T-helper 1 cell treated with Interleukin-12 subunit alpha and Interleukin-12 subunit beta and Interleukin-4 antibody, amounts not matched to agents 30 μg/mL and 1 μg/mL, for 36 hours (primary cell): ENCODE measurements around the gene PBX1.

ENCODE experiments used
- H3K27ac Mint-ChIP-seq: one replicate; pipeline ENCODE4 v1.8.0; 2021; ENCODE audit warnings: mild to moderate bottlenecking, mixed read lengths
- H3K27me3 Mint-ChIP-seq: one replicate; pipeline ENCODE4 v1.8.0; 2021; ENCODE audit warnings: low read depth, mixed read lengths
- H3K36me3 Mint-ChIP-seq: one replicate; pipeline ENCODE4 v1.8.0; 2021; ENCODE audit warnings: low read depth, mixed read lengths
- H3K4me1 Mint-ChIP-seq: one replicate; pipeline ENCODE4 v1.8.0; 2021; ENCODE audit warnings: low read depth, mixed read lengths
- H3K4me3 Mint-ChIP-seq: one replicate; pipeline ENCODE4 v1.8.0; 2021; ENCODE audit warnings: mild to moderate bottlenecking, moderate library complexity, mixed read lengths
- H3K9me3 Mint-ChIP-seq: one replicate; pipeline ENCODE4 v1.8.0; 2021; ENCODE audit warnings: mixed read lengths

Gene PBX1

GRCh38 chr1:164683235-164683634, 124.3 kb downstream of the PBX1 start:
- Mint-ChIP-seq H3K9me3 (no peaks in the 10 kb centered on the region), H3K27ac (no peak overlapping the region), H3K27me3 (no peaks in the 10 kb centered on the region), H3K4me1 (no peaks in the 10 kb centered on the region), H3K4me3 (no peak overlapping the region), H3K36me3 (no peaks in the 10 kb centered on the region)

- H3K36me3 Mint-ChIP-seq = no peaks in the 10 kb centered on the region
- H3K4me3 Mint-ChIP-seq = no peak overlapping the region
- no peaks in the 10 kb centered on the region for H3K4me1 Mint-ChIP-seq
- no peaks in the 10 kb centered on the region for H3K27me3 Mint-ChIP-seq
- no peak overlapping the region for H3K27ac Mint-ChIP-seq
- H3K9me3 Mint-ChIP-seq = no peaks in the 10 kb centered on the region
Measured at GRCh38 chr1:164685266-164686035, 126.5 kb downstream of the PBX1 start.

GRCh38 chr1:164687777-164688176, 128.8 kb downstream of the PBX1 start:
- no peaks in the 10 kb centered on the region for H3K9me3 Mint-ChIP-seq

GRCh38 chr1:164688791-164689190, 129.8 kb downstream of the PBX1 start:
- no peak overlapping the region for H3K4me3 Mint-ChIP-seq
- H3K27me3 Mint-ChIP-seq = no peaks in the 10 kb centered on the region
- no peaks in the 10 kb centered on the region for H3K36me3 Mint-ChIP-seq
- no peaks in the 10 kb centered on the region for H3K9me3 Mint-ChIP-seq
- no peaks in the 10 kb centered on the region for H3K4me1 Mint-ChIP-seq
- H3K27ac Mint-ChIP-seq = no peak overlapping the region

More at GRCh38 chr1:164687777-164688176, 128.8 kb downstream of the PBX1 start:
- H3K36me3 Mint-ChIP-seq = no peaks in the 10 kb centered on the region
- H3K4me1 Mint-ChIP-seq = no peaks in the 10 kb centered on the region
- H3K4me3 Mint-ChIP-seq = no peak overlapping the region
- H3K27ac Mint-ChIP-seq = no peak overlapping the region
- no peaks in the 10 kb centered on the region for H3K27me3 Mint-ChIP-seq

GRCh38 chr1:164689672-164690511, 130.9 kb downstream of the PBX1 start:
- no peaks in the 10 kb centered on the region for H3K4me1 Mint-ChIP-seq
- no peaks in the 10 kb centered on the region for H3K36me3 Mint-ChIP-seq
- no peaks in the 10 kb centered on the region for H3K9me3 Mint-ChIP-seq
- no peak overlapping the region for H3K27ac Mint-ChIP-seq
- H3K27me3 Mint-ChIP-seq = no peaks in the 10 kb centered on the region
- no peak overlapping the region for H3K4me3 Mint-ChIP-seq

- no peaks in the 10 kb centered on the region for H3K9me3 Mint-ChIP-seq
- no peak overlapping the region for H3K27ac Mint-ChIP-seq
- H3K36me3 Mint-ChIP-seq = no peaks in the 10 kb centered on the region
- H3K4me1 Mint-ChIP-seq = no peaks in the 10 kb centered on the region
- no peaks in the 10 kb centered on the region for H3K27me3 Mint-ChIP-seq
- H3K4me3 Mint-ChIP-seq = no peak overlapping the region
Measured at GRCh38 chr1:164692420-164692819, 133.4 kb downstream of the PBX1 start.

- H3K4me3 Mint-ChIP-seq = no peak overlapping the region
- H3K36me3 Mint-ChIP-seq = no peaks in the 10 kb centered on the region
- no peak overlapping the region for H3K27ac Mint-ChIP-seq
- H3K4me1 Mint-ChIP-seq = no peaks in the 10 kb centered on the region
- H3K9me3 Mint-ChIP-seq = no peaks in the 10 kb centered on the region
- no peaks in the 10 kb centered on the region for H3K27me3 Mint-ChIP-seq
Measured at GRCh38 chr1:164693564-164694359, 134.8 kb downstream of the PBX1 start.

- Mint-ChIP-seq H3K4me1 (no peaks in the 10 kb centered on the region), H3K27ac (no peak overlapping the region), H3K4me3 (no peak overlapping the region), H3K36me3 (no peaks in the 10 kb centered on the region), H3K27me3 (no peaks in the 10 kb centered on the region), H3K9me3 (no peaks in the 10 kb centered on the region)
Measured at GRCh38 chr1:164694505-164694904, 135.5 kb downstream of the PBX1 start.

GRCh38 chr1:164695956-164696665, 137.1 kb downstream of the PBX1 start:
- H3K4me3 Mint-ChIP-seq = no peak overlapping the region
- no peak overlapping the region for H3K27ac Mint-ChIP-seq
- no peaks in the 10 kb centered on the region for H3K27me3 Mint-ChIP-seq
- H3K9me3 Mint-ChIP-seq = no peaks in the 10 kb centered on the region
- H3K36me3 Mint-ChIP-seq = no peaks in the 10 kb centered on the region
- H3K4me1 Mint-ChIP-seq = no peaks in the 10 kb centered on the region

- Mint-ChIP-seq H3K36me3 (no peaks in the 10 kb centered on the region), H3K4me3 (no peak overlapping the region), H3K27me3 (no peaks in the 10 kb centered on the region), H3K4me1 (no peaks in the 10 kb centered on the region), H3K9me3 (no peaks in the 10 kb centered on the region), H3K27ac (no peak overlapping the region)
Measured at GRCh38 chr1:164699815-164700491, 141.0 kb downstream of the PBX1 start.

GRCh38 chr1:164700683-164701082, 141.7 kb downstream of the PBX1 start:
- H3K4me3 Mint-ChIP-seq = no peak overlapping the region
- no peaks in the 10 kb centered on the region for H3K9me3 Mint-ChIP-seq
- no peak overlapping the region for H3K27ac Mint-ChIP-seq
- H3K27me3 Mint-ChIP-seq = no peaks in the 10 kb centered on the region
- no peaks in the 10 kb centered on the region for H3K4me1 Mint-ChIP-seq
- no peaks in the 10 kb centered on the region for H3K36me3 Mint-ChIP-seq

GRCh38 chr1:164701189-164701761, 142.3 kb downstream of the PBX1 start:
- H3K36me3 Mint-ChIP-seq = no peaks in the 10 kb centered on the region
- H3K9me3 Mint-ChIP-seq = no peaks in the 10 kb centered on the region
- H3K27ac Mint-ChIP-seq = no peak overlapping the region
- no peaks in the 10 kb centered on the region for H3K27me3 Mint-ChIP-seq
- H3K4me1 Mint-ChIP-seq = no peaks in the 10 kb centered on the region
- no peak overlapping the region for H3K4me3 Mint-ChIP-seq

- no peak overlapping the region for H3K27ac Mint-ChIP-seq
- no peaks in the 10 kb centered on the region for H3K27me3 Mint-ChIP-seq
Measured at GRCh38 chr1:164702216-164702615, 143.2 kb downstream of the PBX1 start.

More at GRCh38 chr1:164702216-164702615, 143.2 kb downstream of the PBX1 start:
- Mint-ChIP-seq H3K4me1 (no peaks in the 10 kb centered on the region), H3K4me3 (no peak overlapping the region), H3K36me3 (no peaks in the 10 kb centered on the region), H3K9me3 (no peaks in the 10 kb centered on the region)
